CD4-positive, alpha-beta T cell treated with Interleukin-17A for 4 hours (primary cell): ENCODE measurements around the gene TRAF1.

ENCODE experiments used
- DNase-seq: peaks from one replicate; pipeline ENCODE4 v3.0.0-alpha.2; 2020; ENCODE audit warnings: mixed read lengths

Gene TRAF1

GRCh38 chr9:120885958-120886357, 40.6 kb downstream of the TRAF1 start:
- no peak for DNase-seq

- no peak for DNase-seq
These were observed 41.1 kb downstream of the TRAF1 start for GRCh38 chr9:120885457-120885856.

GRCh38 chr9:120883608-120883996, 43.0 kb downstream of the TRAF1 start:
- DNase-seq, result peak; percentile 21

GRCh38 chr9:120882935-120883607, 43.5 kb downstream of the TRAF1 start:
- peak; percentile 55 for DNase-seq

- no peak for DNase-seq
These were observed 47.1 kb downstream of the TRAF1 start for GRCh38 chr9:120879446-120879845.

- peak; percentile 65 for DNase-seq
These were observed 48.1 kb downstream of the TRAF1 start for GRCh38 chr9:120878188-120879130.

GRCh38 chr9:120877276-120878034, 49.1 kb downstream of the TRAF1 start:
- peak; percentile 78 for DNase-seq

- DNase-seq, result peak; percentile 64
These were observed 49.8 kb downstream of the TRAF1 start, which contains the start of gene PHF19 for GRCh38 chr9:120876842-120877240. PHF19 (minus strand) TSS chr9:120877188; CDS start chr9:120874741, 2,447 bp downstream.

GRCh38 chr9:120875954-120876841, 50.4 kb downstream of the TRAF1 start:
- DNase-seq, result peak; percentile 94

GRCh38 chr9:120875643-120875953, 51.0 kb downstream of the TRAF1 start:
- no peak for DNase-seq

GRCh38 chr9:120875195-120875565, 51.4 kb downstream of the TRAF1 start:
- DNase-seq, result no peak

- no peak for DNase-seq
These were observed 52.1 kb downstream of the TRAF1 start for GRCh38 chr9:120874226-120875194.

- peak; percentile 70 for DNase-seq
These were observed 53.1 kb downstream of the TRAF1 start for GRCh38 chr9:120873512-120873911.

GRCh38 chr9:120872791-120873502, 53.6 kb downstream of the TRAF1 start:
- no peak for DNase-seq

- no peak for DNase-seq
These were observed 56.4 kb downstream of the TRAF1 start for GRCh38 chr9:120870206-120870605.

- no peak for DNase-seq
These were observed 56.9 kb downstream of the TRAF1 start for GRCh38 chr9:120869726-120870125.

GRCh38 chr9:120869360-120869687, 57.3 kb downstream of the TRAF1 start:
- no peak for DNase-seq

- DNase-seq, result peak; percentile 99
These were observed 57.8 kb downstream of the TRAF1 start for GRCh38 chr9:120868676-120869359.

GRCh38 chr9:120868339-120868675, 58.3 kb downstream of the TRAF1 start:
- DNase-seq, result no peak
